D721Med (cell line): ENCODE data around the gene WAC.

Experiments used
- DNase-seq: peaks from one replicate; pipeline ENCODE4 v3.0.0; 2011; ENCODE audit warnings: low spot score; ENCODE audit not compliant: insufficient read length
- FAIRE-seq: peaks from 2 replicates; lab custom pipeline; 2011; peaks lifted over from hg19 to GRCh38; lab: Jason Lieb, UNC
- TF ChIP-seq, protein P1 (sequence below): IDR thresholded peaks from 2 replicates; pipeline ENCODE4 v1.5.1; 2012; ENCODE audit warnings: mild to moderate bottlenecking, control low read depth; ENCODE audit not compliant: insufficient read depth; ENCODE audit errors: missing control alignments

The WAC gene

GRCh38 chr10:28577506-28577905, 44.6 kb downstream of the WAC start:
- no peak for FAIRE-seq
- no peak for DNase-seq
- TF ChIP-seq, protein P1, sequence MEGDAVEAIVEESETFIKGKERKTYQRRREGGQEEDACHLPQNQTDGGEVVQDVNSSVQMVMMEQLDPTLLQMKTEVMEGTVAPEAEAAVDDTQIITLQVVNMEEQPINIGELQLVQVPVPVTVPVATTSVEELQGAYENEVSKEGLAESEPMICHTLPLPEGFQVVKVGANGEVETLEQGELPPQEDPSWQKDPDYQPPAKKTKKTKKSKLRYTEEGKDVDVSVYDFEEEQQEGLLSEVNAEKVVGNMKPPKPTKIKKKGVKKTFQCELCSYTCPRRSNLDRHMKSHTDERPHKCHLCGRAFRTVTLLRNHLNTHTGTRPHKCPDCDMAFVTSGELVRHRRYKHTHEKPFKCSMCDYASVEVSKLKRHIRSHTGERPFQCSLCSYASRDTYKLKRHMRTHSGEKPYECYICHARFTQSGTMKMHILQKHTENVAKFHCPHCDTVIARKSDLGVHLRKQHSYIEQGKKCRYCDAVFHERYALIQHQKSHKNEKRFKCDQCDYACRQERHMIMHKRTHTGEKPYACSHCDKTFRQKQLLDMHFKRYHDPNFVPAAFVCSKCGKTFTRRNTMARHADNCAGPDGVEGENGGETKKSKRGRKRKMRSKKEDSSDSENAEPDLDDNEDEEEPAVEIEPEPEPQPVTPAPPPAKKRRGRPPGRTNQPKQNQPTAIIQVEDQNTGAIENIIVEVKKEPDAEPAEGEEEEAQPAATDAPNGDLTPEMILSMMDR: no peak

DNA sequence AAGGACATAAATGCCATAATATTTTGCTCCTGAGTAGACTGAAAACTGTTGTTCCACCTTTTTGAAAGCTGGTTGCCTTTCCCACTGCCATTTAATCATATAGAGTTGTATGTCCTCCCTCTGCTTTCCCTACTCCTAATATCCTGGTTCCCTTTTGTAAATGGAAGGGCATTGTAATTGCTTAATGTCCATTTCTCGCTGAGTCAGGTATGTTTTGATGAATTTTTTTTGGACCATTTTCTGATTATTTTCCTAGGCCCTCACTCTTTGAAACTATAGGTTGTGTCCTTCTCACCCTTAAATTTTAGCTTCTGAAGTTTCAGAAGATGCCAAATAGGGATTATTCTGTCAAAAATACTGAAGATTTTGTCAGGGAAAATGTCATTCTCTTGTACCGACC, 45.5 kb downstream of the WAC start:
- TF ChIP-seq, protein P1: no peak
- no peak for FAIRE-seq
- DNase-seq: no peak

DNA sequence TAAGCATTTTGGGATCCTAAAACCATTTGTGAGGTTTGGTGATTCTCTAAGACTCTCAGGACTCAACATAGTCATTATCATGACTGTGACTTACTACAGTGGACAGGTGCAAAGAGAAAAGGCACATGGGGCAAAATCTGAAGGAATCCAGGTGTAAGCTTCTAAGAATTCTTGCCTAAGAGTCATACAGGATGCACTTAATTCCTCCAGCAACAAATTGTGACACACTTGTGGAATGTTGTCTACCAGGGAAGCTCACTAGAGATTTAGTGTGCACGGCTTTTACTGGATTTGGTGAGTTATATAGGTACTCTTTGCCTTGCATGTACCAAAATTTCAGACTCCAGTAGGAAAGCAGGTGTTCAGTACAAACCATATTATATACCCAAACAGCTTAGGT, 47.9 kb downstream of the WAC start:
- TF ChIP-seq, protein P1: no peak
- no peak for DNase-seq
- no peak for FAIRE-seq

- TF ChIP-seq, protein P1: no peak
- FAIRE-seq (no peak), DNase-seq (no peak)
Measured at GRCh38 chr10:28581916-28582315, 49.0 kb downstream of the WAC start.

DNA sequence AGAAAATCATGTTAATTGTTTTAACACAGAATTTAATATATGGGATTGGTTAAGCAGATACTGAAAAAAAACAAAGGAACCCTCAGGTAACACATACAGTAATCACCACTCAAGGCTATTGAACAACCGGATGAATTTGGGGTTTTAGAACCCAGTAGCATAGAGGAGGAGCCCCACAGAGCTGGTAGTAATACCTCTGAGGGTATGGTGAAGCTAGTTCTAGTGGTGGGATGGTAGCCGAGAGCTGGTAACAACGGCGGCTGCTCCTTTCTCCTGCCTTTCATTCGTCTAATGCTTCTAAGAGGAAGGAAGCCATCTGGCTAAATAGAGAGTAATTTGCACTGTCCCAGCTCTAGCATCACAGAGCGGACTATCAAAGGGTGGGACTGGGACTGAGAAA, 52.2 kb downstream of the WAC start:
- DNase-seq (no peak), FAIRE-seq (no peak)
- TF ChIP-seq, protein P1: no peak

- TF ChIP-seq, protein P1: no peak
- no peak for DNase-seq
- no peak for FAIRE-seq
Measured at GRCh38 chr10:28586176-28586575, 53.3 kb downstream of the WAC start.

DNA sequence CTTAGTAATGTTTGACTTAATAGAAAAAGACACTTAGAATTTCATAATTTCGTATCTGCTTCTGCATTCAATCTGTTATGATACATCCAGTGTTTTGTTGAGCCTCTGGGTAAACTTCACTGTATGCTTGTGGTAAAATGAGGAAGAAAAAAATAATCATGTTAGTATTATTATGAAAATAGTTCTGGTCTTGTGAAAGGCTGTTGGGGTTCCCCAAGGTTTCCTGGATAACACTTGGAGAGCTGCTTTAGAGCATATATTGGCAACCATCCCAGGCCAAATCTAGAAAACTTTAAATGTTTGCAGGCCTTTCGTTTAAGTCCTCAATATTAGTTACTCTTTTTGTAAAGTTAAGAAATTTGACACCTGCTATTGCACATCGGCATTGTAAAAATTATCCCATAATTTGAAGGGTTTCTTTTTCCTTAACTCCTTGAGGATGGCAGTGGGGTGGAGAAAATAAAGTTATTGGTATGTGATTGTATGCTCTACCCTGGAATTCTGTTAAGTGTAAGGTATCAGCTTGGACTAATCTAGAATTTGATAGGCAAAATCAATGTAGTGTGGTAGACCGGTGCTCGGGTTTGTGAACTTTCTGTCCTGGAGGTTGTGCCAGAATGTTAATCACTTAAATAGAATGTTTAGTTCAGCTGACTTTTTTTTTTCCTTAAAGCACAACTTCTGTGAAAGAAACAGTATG, 54.5 kb downstream of the WAC start:
- DNase-seq: no peak
- FAIRE-seq: no peak
- TF ChIP-seq, protein P1: no peak
